Measurements from ENCODE around the gene SEPTIN5. TPM values are rescaled to one million over a fixed set of nuclear protein-coding genes. Genes with fewer than 3 reads are reported as not detected.
"Not testable (repeated sequence)": the region's sequence is repeated elsewhere in the genome, so short reads cannot be mapped to it uniquely, and the experiment has no call there.

Gene SEPTIN5
- total and polyA plus RNA-seq, 7 donors: 1.2 to 26.0 (median 6.2) TPM

DNA sequence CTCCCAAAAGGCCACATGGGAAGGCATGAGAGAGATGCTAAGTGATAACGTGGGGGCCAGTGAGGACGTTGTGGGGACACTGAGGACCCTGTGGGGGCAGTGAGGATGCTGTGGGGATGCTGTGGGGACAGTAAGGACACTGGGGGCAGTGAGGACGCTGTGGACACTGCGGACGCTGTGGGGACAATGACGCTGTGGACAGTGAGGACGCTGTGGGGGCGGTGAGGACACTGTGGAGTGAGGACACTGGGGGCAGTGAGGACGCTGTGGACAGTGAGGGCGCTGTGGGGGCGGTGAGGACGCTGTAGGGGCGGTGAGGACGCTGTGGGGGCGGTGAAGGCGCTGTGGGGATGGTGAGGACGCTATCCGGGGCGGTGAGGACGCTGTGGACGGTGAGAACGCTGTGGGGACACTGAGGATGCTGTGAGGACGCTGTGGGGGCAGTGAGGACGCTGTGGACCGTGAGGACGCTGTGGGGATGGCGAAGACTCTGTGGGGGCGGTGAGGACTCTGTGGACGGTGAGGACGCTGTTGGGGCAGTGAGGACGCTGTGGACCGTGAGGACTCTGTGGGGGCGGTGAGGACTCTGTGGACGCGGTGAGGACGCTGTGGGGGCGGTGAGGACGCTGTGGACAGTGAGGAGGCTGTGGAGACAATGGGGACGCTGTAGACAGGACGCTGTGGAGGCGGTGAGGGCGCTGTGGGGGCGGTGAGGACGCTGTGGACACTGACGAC lies 10.8 kb downstream of the SEPTIN5 start:
- WGBS, 2 donors: 77 to 84% methylated on average over 45 of the region's 45 CpGs
- TF ChIP-seq POLR2AphosphoS5 (IDR thresholded peaks at IDR 0.05) (no peak), POLR2A (IDR thresholded peaks at IDR 0.05) (no peak), EP300 (IDR thresholded peaks at IDR 0.05) (no peak)
- TF ChIP-seq, protein P1, sequence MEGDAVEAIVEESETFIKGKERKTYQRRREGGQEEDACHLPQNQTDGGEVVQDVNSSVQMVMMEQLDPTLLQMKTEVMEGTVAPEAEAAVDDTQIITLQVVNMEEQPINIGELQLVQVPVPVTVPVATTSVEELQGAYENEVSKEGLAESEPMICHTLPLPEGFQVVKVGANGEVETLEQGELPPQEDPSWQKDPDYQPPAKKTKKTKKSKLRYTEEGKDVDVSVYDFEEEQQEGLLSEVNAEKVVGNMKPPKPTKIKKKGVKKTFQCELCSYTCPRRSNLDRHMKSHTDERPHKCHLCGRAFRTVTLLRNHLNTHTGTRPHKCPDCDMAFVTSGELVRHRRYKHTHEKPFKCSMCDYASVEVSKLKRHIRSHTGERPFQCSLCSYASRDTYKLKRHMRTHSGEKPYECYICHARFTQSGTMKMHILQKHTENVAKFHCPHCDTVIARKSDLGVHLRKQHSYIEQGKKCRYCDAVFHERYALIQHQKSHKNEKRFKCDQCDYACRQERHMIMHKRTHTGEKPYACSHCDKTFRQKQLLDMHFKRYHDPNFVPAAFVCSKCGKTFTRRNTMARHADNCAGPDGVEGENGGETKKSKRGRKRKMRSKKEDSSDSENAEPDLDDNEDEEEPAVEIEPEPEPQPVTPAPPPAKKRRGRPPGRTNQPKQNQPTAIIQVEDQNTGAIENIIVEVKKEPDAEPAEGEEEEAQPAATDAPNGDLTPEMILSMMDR (IDR thresholded peaks at IDR 0.05): no peak
- H3K36me3 ChIP-seq: peaks cover 0 to 14% (median 0%) of the 10 kb centered on the region in 4 donors
- no peak overlapping the region for H3K4me3 ChIP-seq
- intact Hi-C loops (cut with DNase I): no loop called here
- H3K9me3 ChIP-seq: no peaks in the 10 kb centered on the region
- H3K27ac ChIP-seq: no peak overlapping the region
- H3K27me3 ChIP-seq: peaks cover 8 to 51% (median 8%) of the 10 kb centered on the region in 3 donors
- peaks cover 0 to 16% (median 10%) of the 10 kb centered on the region in 4 donors for H3K4me1 ChIP-seq
- DNase-seq: no peak

DNA sequence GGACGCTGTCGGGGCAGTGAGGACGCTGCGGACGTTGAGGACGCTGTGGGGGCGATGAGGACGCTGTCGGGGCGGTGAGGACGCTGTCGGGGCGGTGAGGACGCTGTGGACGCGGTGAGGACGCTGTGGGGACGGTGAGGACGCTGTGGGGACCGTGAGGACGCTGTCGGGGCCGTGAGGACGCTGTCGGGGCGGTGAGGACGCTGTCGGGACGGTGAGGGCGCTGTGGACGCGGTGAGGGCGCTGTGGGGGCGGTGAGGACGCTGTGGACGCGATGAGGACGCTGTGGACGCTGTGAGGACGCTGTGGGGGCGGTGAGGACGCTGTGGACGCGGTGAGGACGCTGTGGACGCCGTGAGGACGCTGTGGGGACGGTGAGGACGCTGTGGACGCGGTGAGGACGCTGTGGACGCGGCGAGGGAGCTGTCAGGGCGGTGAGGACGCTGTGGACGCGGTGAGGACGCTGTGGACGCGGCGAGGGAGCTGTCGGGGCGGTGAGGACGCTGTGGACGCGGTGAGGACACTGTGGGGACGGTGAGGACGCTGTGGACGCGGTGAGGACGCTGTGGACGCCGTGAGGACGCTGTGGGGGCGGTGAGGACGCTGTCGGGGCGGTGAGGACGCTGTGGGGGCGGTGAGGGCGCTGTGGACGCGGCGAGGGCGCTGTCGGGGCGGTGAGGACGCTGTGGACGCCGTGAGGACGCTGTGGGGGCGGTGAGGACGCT lies 11.9 kb downstream of the SEPTIN5 start:
- H3K4me3 ChIP-seq; H3K9me3 ChIP-seq; intact Hi-C loops (cut with DNase I); H3K27ac ChIP-seq; DNase-seq: not testable (repeated sequence)
- Histone ChIP-seq H3K4me1 (peaks cover 0 to 25% (median 15%) of the 10 kb centered on the region in 4 donors), H3K27me3 (peaks cover 8 to 45% (median 13%) of the 10 kb centered on the region in 3 donors), H3K36me3 (peaks cover 0 to 14% (median 0%) of the 10 kb centered on the region in 4 donors)
- WGBS, 2 donors: 86 to 90% methylated on average over 96 of the region's 96 CpGs

DNA sequence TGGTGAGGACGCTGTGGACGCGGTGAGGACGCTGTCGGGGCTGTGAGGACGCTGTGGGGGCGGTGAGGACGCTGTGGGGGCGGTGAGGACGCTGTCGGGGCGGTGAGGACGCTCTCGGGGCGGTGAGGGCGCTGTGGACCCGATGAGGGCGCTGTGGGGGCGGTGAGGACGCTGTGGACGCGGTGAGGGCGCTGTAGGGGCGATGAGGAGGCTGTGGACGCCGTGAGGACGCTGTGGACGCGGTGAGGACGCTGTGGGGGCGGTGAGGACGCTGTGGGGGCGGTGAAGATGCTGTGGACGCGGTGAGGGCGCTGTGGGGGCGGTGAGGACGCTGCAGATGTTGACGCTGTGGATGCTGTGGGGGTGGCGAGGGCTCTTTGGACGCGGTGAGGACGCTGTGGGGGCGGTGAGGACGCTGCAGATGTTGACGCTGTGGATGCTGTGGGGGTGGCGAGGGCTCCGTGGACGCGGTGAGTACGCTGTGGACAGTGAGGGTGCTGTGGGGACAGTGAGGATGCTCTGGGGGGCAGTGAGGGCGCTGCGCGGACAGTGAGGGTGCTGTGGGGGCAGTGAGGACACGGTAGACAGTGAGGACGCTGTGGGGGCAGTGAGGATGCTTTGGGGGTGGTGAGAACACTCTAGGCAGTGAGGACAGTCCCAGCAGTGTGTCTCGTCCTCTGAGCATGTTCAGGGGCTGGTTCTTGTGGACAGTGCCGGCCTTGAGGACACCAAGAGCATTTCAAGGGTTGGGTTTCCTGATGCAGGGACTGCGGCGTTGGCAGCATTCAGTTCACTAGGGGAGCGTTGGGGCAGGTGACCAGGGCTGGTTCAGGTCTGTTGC lies 13.2 kb downstream of the SEPTIN5 start:
- DNase-seq: no peak
- Histone ChIP-seq H3K27me3 (peaks cover 8 to 38% (median 16%) of the 10 kb centered on the region in 3 donors), H3K27ac (no peak overlapping the region), H3K36me3 (peaks cover 0 to 2% (median 0%) of the 10 kb centered on the region in 4 donors), H3K9me3 (no peaks in the 10 kb centered on the region), H3K4me1 (peaks cover 0 to 26% (median 15%) of the 10 kb centered on the region in 4 donors), H3K4me3 (no peak overlapping the region)
- TF ChIP-seq POLR2AphosphoS5 (IDR thresholded peaks at IDR 0.05): no peak
- TF ChIP-seq, protein P1 (IDR thresholded peaks at IDR 0.05): no peak
- TF ChIP-seq EP300 (IDR thresholded peaks at IDR 0.05): no peak
- no peak for TF ChIP-seq POLR2A (IDR thresholded peaks at IDR 0.05)
- WGBS, 2 donors: 70 to 74% methylated on average over 61 of the region's 61 CpGs
- intact Hi-C loops (cut with DNase I): no loop called here

DNA sequence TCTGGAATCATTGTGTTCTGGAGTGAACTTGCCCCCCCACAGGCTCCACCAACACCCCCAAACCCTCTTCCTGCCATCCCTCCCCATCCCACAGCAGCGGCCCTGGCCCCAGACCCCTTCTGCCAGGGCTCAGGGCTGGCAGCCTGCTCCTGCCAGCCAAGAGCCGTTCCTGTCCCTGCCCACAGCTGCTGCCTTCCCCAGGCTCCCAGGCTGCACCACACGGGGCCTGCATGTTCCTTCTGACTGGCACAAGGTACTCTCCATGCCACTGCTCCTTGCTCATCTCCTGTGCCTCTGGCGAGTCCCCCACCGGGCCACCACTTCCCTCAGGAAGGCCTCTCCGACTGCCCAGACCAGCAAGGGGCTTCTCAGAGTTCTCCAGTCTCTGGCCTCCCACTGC lies 14.0 kb downstream of the SEPTIN5 start:
- DNase-seq: no peak
- WGBS, 2 donors: 67 to 75% methylated on average over 6 of the region's 6 CpGs

More for the DNA sequence above, 14.0 kb downstream of the SEPTIN5 start:
- Histone ChIP-seq H3K9me3 (no peaks in the 10 kb centered on the region), H3K27ac (no peak overlapping the region), H3K4me3 (no peak overlapping the region), H3K27me3 (peaks cover 8 to 30% (median 9%) of the 10 kb centered on the region in 3 donors), H3K36me3 (no peaks in the 10 kb centered on the region), H3K4me1 (peaks cover 0 to 20% (median 13%) of the 10 kb centered on the region in 4 donors)
- intact Hi-C loops (cut with DNase I): no loop called here
- TF ChIP-seq, protein P1 (IDR thresholded peaks at IDR 0.05): no peak
- TF ChIP-seq POLR2AphosphoS5 (IDR thresholded peaks at IDR 0.05) (no peak), EP300 (IDR thresholded peaks at IDR 0.05) (no peak), POLR2A (IDR thresholded peaks at IDR 0.05) (no peak)

All from sigmoid colon (tissue), 7 donors.